ENCODE results near the gene IFT43. TPM values are rescaled to one million over a fixed set of nuclear protein-coding genes. Genes with fewer than 3 reads are reported as not detected.

Gene IFT43
- total RNA-seq, 2 experiments from 2014 or later = 14.1 to 15.0 TPM

DNA sequence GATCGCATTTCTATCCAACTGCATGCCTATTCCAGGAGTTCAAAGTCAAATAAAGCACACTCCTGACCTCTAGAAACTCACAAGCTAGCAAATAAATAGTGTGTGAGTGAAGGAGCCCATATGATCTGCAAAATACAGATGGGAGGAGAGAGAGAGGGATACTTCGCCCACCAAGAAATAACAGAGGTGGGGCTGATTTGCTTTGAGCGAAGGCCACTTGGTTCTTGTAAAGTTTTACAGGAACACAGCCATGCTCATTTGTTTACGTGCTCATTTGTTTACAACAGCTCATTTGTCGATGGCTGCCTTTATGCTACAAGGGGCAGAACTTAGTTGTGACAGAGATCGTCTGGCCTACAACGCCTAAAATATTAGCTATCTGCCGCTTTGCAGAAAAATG is 102.8 kb downstream of the IFT43 start:
- Mint-ChIP-seq H3K27me3 (no peaks in the 10 kb centered on the region), H3K9me3 (no peaks in the 10 kb centered on the region), H3K4me1 (ENCODE audit: low read depth) (no peaks in the 10 kb centered on the region), H3K36me3 (no peaks in the 10 kb centered on the region), H3K27ac (no peak overlapping the region), H3K4me3 (no peak overlapping the region)
- DNase-seq = no peak
- POLR2A ChIA-PET = no interaction called here
- intact Hi-C loops (cut with micrococcal nuclease) = no loop called here
- CTCF ChIA-PET = interaction anchor here (0.8 kb wide), 1 partner anchor 560 kb away, joined by 3 read pairs; no protein-coding TSS in a partner anchor

DNA sequence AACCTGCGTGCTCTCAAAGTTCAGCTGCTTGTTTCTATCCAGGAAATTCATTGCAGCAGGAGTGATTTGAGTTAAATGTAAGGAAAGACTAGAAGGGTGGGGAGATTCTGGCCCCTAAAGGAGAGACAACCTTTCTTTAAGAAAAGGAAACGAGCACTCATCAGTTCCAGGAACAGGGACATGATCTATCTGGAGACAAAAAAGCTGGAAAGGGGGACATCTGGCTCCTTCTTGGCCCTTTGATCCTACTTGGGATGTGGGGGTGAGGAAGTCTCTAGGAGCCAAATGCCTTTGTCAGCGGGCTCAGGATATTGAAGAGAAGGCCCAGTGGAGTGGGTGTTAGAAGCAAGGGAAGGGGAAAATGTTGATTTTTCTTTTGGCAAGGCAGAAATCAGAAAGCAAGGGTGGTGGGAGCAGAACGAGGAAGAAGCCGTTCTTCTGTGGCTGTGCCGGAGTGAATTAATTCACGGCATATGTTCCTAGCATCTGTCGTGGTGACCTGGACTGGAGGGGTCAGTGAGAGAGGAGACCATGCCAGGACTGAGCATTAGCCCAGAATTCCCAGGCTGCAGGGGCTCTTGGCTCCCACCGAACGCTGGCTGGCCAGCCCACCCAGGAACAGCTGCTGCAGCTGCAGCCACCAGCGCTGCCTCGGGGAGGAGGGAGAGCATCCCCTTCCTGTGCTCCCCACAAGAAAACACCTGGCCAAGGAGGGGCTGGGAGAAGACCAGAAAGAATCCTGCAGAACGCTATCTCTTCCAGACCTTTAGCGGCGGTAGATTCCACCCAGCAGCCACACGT is 103.4 kb downstream of the IFT43 start:
- ChIA-PET CTCF (no interaction called here), POLR2A (no interaction called here)
- H3K9me3 Mint-ChIP-seq = no peaks in the 10 kb centered on the region
- intact Hi-C loops (cut with micrococcal nuclease) = no loop called here
- H3K27me3 Mint-ChIP-seq = no peaks in the 10 kb centered on the region
- H3K36me3 Mint-ChIP-seq = no peaks in the 10 kb centered on the region
- no peak overlapping the region for H3K27ac Mint-ChIP-seq
- no peak overlapping the region for H3K4me3 Mint-ChIP-seq
- DNase-seq = no peak
- H3K4me1 Mint-ChIP-seq (ENCODE audit: low read depth) = no peaks in the 10 kb centered on the region

DNA sequence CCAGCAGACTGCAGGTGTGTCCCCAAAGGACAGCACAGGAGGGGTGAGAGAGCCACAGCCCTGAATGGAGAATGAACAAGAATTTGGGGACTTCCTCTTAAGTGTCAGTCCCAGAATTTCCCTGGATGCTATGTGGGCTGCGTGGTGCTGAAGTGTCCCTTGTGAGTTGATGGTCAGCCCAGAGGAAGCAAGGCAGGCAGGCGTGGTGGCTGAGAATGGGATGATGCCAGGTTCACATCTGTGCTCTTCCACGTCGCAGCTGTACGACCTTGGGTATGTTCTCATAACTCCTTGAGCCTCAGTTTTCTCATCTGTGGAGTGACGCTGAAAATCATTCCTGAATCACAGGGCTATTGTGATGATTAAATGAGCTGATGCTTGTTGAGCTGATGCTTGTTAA is 104.0 kb downstream of the IFT43 start:
- H3K36me3 Mint-ChIP-seq = no peaks in the 10 kb centered on the region
- no peaks in the 10 kb centered on the region for H3K27me3 Mint-ChIP-seq
- no peak for DNase-seq

DNA sequence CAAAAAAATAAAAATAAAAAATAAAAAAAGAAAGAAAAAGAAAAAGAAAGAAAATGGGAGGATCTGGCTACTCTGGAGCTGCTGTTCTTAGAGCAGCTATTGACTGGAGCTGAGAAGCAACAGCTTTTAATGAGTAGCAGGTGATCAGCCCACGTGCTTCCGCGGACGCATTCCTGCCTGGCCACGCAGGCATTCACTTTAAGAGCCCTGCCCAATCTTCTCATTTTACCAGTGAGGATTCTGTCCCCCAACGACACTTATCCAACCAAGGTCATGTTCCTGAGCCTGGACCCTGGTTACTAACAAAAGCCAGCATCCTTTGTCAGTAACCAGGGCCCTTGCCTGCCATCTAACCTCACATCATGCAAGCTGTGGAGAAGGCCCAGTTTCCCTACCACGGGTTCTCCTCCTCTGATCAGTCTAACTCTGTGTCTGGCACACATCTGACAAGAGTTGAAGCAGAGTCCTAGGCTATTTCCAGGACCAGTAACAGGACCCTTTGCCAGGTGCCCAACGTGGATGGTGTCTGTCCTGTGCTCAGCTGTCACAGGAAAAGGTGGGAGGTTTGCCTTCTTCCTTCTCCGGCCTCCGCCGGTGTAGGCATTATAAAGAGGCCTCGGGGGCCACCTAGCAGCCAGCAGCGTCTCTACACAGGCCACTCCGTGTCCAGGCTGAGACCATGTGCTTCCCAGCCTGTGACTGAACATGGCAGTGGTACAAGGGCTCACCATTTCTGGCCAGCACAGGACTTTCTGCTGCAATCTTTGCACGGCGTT is 105.2 kb downstream of the IFT43 start:
- Mint-ChIP-seq H3K27ac (no peak overlapping the region), H3K4me3 (no peak overlapping the region), H3K36me3 (no peaks in the 10 kb centered on the region), H3K27me3 (no peaks in the 10 kb centered on the region), H3K4me1 (ENCODE audit: low read depth) (no peaks in the 10 kb centered on the region), H3K9me3 (no peaks in the 10 kb centered on the region)
- POLR2A ChIA-PET = no interaction called here
- intact Hi-C loops (cut with micrococcal nuclease) = no loop called here
- CTCF ChIA-PET = interaction anchor here (0.6 kb wide), 1 partner anchor 106 kb away, joined by 3 read pairs; no protein-coding TSS in a partner anchor
- DNase-seq = no peak

More for the DNA sequence above, 104.0 kb downstream of the IFT43 start:
- no peak overlapping the region for H3K4me3 Mint-ChIP-seq
- intact Hi-C loops (cut with micrococcal nuclease) = no loop called here
- POLR2A ChIA-PET = no interaction called here
- H3K27ac Mint-ChIP-seq = no peak overlapping the region
- CTCF ChIA-PET = no interaction called here
- no peaks in the 10 kb centered on the region for H3K4me1 Mint-ChIP-seq (ENCODE audit: low read depth)
- no peaks in the 10 kb centered on the region for H3K9me3 Mint-ChIP-seq

DNA sequence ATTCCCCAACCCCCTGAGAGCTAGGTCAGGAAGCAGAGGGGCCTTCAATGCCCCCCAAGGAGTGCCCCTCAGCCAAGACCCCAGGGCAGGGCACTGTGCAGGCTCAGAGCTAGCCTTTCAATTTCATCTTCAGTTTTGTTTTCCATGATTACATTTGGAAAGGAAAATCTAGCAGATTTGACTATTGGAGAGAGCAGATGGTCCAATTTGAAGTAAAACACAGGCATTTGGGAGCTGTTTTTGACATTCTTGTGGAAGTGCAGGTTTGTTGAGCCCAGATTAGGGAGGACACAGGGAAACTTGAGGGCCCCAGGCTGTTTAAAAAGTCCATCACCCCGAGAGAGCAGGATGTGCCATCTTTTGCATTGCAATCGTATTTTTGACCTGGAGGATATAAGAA is 107.5 kb downstream of the IFT43 start:
- DNase-seq = no peak
- no peaks in the 10 kb centered on the region for H3K27me3 Mint-ChIP-seq
- CTCF ChIA-PET = no interaction called here
- H3K4me3 Mint-ChIP-seq = no peak overlapping the region
- H3K36me3 Mint-ChIP-seq = no peaks in the 10 kb centered on the region
- H3K4me1 Mint-ChIP-seq (ENCODE audit: low read depth) = no peaks in the 10 kb centered on the region
- no peaks in the 10 kb centered on the region for H3K9me3 Mint-ChIP-seq
- H3K27ac Mint-ChIP-seq = no peak overlapping the region
- POLR2A ChIA-PET = no interaction called here
- intact Hi-C loops (cut with micrococcal nuclease) = no loop called here

DNA sequence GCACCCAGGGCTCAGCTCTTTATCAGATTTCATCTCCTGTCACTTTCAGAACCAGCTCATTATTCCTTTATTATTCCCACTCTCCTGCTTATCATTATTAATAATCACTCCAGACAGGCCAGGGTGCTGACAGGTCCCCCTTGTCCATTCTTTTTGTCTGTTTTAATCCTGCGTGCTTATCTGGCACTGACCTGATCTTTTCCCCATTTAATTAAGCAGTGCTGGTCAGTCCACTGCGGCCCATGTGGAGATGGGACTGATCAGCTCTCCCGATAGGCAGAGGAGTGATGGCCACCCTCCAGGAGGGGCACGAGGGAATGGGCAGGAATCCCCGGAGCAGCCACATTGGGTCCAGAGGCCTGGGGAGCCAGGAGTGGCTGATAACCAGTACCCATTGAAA is 110.7 kb downstream of the IFT43 start:
- no peak overlapping the region for H3K4me3 Mint-ChIP-seq
- CTCF ChIA-PET = no interaction called here
- H3K9me3 Mint-ChIP-seq = no peaks in the 10 kb centered on the region
- no peaks in the 10 kb centered on the region for H3K36me3 Mint-ChIP-seq
- H3K27me3 Mint-ChIP-seq = no peaks in the 10 kb centered on the region
- POLR2A ChIA-PET = no interaction called here
- H3K27ac Mint-ChIP-seq = no peak overlapping the region
- intact Hi-C loops (cut with micrococcal nuclease) = no loop called here
- H3K4me1 Mint-ChIP-seq (ENCODE audit: low read depth) = no peaks in the 10 kb centered on the region
- no peak for DNase-seq

DNA sequence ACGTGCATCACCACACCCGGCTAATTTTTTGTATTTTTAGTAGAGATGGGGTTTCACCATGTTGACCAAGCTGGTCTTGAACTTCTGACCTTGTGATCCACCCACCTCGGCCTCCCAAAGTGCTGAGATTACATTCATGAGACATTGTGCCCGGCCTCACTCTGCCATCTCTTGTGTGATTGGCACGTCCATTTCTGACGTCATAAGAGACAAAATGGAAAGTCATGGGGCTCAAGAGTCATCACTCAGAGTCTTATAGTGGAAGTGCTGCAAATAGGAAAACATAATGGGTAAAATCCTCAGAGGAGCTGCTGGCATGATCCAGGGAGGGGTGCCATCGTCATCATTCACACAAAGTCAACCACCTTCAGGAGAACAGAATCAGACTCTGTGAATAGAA is 112.0 kb downstream of the IFT43 start:
- H3K36me3 Mint-ChIP-seq = no peaks in the 10 kb centered on the region
- POLR2A ChIA-PET = interaction anchor here (0.5 kb wide), 1 partner anchor 13 kb away, joined by 3 read pairs; no protein-coding TSS in a partner anchor

DNA sequence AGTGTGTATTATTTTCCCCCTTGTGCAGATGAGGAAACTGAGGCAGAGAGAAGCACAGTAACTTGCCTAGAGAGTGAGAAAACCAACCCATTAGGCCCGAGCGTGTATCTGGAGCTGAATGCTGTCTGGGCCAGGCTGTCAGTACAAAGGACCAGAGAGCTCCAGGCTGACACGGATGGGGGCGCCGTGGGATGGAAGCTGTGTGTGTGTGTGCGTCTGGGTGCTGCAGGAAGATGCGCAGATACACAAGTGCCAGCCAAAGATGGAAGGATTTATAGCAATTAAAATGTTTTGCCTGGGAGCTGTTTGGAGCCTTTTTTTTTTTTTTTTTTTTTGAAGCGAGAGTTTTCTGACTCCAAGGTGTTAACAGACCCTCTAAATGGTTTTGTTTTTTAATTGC is 112.5 kb downstream of the IFT43 start:
- Mint-ChIP-seq H3K36me3 (no peaks in the 10 kb centered on the region), H3K4me1 (ENCODE audit: low read depth) (no peaks in the 10 kb centered on the region), H3K27ac (no peak overlapping the region), H3K9me3 (no peaks in the 10 kb centered on the region), H3K4me3 (no peak overlapping the region), H3K27me3 (no peaks in the 10 kb centered on the region)
- intact Hi-C loops (cut with micrococcal nuclease) = no loop called here
- ChIA-PET CTCF (interaction anchor here (0.7 kb wide), 1 partner anchor 357 kb away, joined by 5 read pairs; no protein-coding TSS in a partner anchor), POLR2A (no interaction called here)
- DNase-seq = no peak

More for the DNA sequence above, 112.0 kb downstream of the IFT43 start:
- Mint-ChIP-seq H3K9me3 (no peaks in the 10 kb centered on the region), H3K27me3 (no peaks in the 10 kb centered on the region), H3K4me1 (ENCODE audit: low read depth) (no peaks in the 10 kb centered on the region), H3K27ac (no peak overlapping the region), H3K4me3 (no peak overlapping the region)
- CTCF ChIA-PET = no interaction called here
- intact Hi-C loops (cut with micrococcal nuclease) = no loop called here
- no peak for DNase-seq

DNA sequence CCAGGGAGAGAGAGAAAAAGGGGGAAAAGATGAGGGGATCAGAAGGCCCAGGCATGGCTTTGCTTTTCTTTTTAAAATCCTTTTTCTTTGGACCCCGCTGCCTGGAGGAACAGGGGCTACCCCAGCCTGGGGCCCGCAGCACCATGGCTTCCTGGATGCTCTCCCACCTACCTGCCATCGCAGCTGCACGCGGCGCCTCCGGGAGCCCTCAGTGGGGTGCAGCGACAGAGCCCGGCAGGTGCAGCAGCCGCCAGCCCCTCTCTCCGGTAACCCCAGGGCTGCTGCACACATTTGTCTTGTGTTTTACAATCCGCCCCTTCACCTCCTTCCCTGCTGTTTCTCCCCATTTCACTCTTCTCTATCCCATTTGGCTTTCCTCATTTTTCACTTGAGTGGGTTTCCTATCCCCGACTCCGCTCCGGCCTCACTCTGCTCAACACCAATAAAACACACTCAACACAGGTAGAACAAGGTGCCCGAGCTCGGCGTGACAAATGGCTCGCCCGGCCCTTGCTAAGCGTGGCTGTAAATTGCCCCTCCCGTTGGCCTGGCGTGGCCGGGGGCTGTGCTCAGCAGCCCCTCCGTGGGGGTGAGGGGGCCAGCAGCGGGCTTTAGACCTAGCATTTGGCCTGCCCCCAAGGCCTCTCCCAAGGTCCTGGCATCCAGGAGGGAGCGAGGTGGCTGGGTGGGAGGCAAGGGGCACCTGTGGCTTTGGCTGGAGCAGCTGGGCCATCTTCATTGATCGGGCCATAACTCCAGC is 113.5 kb downstream of the IFT43 start:
- no peak for DNase-seq
- Mint-ChIP-seq H3K4me3 (no peak overlapping the region), H3K27ac (no peak overlapping the region), H3K27me3 (peaks cover 2% of the 10 kb centered on the region), H3K9me3 (no peaks in the 10 kb centered on the region), H3K4me1 (ENCODE audit: low read depth) (no peaks in the 10 kb centered on the region), H3K36me3 (no peaks in the 10 kb centered on the region)
- ChIA-PET CTCF (interaction anchor here (0.7 kb wide), 1 partner anchor 356 kb away, joined by 5 read pairs; no protein-coding TSS in a partner anchor), POLR2A (no interaction called here)
- intact Hi-C loops (cut with micrococcal nuclease) = no loop called here

DNA sequence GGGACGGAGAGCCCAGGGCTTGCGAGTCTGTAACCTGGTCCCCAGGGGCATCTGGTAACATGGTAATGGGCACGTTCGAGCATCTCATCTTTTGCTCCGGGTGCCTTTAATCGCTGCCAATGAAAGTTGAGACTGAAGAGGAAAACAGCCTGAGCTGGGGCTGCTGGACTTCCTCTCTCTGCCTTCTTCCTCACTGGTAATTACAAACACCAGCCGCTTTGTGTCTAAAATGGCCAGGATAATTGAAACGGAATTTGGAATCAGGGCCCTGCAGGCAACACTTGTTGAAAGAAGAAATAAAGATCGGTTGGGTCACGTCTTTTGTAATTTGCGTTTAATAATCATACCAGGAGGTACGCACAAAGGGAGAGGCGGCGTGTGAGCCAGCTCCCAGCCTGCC is 114.7 kb downstream of the IFT43 start:
- no peak overlapping the region for H3K27ac Mint-ChIP-seq
- intact Hi-C loops (cut with micrococcal nuclease) = no loop called here

DNA sequence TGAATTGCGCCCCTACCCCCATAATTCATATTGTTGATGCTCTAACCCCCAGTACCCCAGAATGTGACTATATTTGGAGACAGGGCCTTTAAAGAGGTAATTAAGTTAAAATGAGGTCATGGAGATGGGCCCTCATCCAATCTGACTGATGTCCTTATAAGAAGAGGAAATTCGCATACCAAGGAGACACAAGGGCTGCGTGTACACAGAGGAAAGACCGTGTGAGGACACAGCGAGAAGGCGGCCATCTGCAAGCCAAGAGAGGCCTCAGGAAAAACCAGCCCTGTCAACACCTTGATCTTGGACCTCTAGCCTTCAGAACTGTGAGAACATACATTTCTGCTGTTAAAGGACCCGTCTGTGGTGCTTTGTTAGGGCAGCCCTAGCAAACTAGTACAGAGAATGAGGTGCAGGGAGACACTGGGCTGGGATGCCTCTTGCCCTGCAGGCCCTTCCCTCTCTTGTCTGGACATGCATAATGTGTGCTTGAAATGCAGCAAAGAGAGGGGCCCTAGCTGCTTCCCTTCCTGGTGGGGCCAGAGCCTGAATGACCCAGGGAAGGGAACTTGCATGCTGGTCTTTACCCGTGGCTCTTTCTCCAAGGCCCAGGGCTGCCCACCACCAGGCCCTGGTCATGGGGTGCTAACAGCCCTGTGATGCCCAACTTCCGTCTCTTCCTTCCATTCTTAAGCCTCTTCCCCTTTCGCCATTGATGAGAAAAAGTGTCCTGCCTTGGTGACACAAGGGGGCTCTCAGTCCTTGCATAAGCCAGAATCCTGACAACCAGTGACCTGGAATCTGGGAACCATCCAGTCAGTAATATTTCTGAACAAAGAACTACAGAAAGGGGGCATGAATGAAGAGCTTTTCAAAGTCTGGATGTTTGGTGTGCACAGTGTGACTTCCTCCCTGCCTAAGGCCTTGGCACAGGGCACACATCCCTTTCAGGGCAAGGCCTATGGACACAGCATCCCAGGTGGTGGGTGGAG is 116.1 kb downstream of the IFT43 start:
- ChIA-PET POLR2A (no interaction called here), CTCF (no interaction called here)
- no peak for DNase-seq
- Mint-ChIP-seq H3K36me3 (no peaks in the 10 kb centered on the region), H3K4me1 (ENCODE audit: low read depth) (no peaks in the 10 kb centered on the region), H3K4me3 (no peak overlapping the region), H3K27ac (no peak overlapping the region), H3K9me3 (no peaks in the 10 kb centered on the region), H3K27me3 (peaks cover 2% of the 10 kb centered on the region)
- intact Hi-C loops (cut with micrococcal nuclease) = no loop called here

More for the DNA sequence above, 114.7 kb downstream of the IFT43 start:
- no peak overlapping the region for H3K4me3 Mint-ChIP-seq
- CTCF ChIA-PET = no interaction called here
- no peaks in the 10 kb centered on the region for H3K36me3 Mint-ChIP-seq
- H3K9me3 Mint-ChIP-seq = no peaks in the 10 kb centered on the region
- no peak for DNase-seq
- POLR2A ChIA-PET = no interaction called here
- no peaks in the 10 kb centered on the region for H3K4me1 Mint-ChIP-seq (ENCODE audit: low read depth)
- peaks cover 2% of the 10 kb centered on the region for H3K27me3 Mint-ChIP-seq

Measured in activated CD4-positive, alpha-beta memory T cell treated with anti-CD3 and anti-CD28 coated beads for 36 hours (primary cell).